AG09309 (cell line): ENCODE data around the gene RAB1B.

Experiments used
- DNase-seq: peaks from one replicate; pipeline ENCODE4 v3.0.0-alpha.2; 2010; ENCODE audit warnings: low read depth
- H3K4me3 ChIP-seq: 2 replicates; pipeline ENCODE4 v1.5.1; 2011; ENCODE audit warnings: mild to moderate bottlenecking, low read depth, low read length, moderate library complexity; ENCODE audit not compliant: control insufficient read depth
- TF ChIP-seq, protein P1 (sequence below): IDR thresholded peaks from 2 replicates; pipeline ENCODE4 v1.5.1; 2011; ENCODE audit warnings: mild to moderate bottlenecking, low read depth, low read length, inconsistent platforms; ENCODE audit not compliant: insufficient read depth, control insufficient read depth; ENCODE audit errors: missing control alignments

The RAB1B gene

DNA sequence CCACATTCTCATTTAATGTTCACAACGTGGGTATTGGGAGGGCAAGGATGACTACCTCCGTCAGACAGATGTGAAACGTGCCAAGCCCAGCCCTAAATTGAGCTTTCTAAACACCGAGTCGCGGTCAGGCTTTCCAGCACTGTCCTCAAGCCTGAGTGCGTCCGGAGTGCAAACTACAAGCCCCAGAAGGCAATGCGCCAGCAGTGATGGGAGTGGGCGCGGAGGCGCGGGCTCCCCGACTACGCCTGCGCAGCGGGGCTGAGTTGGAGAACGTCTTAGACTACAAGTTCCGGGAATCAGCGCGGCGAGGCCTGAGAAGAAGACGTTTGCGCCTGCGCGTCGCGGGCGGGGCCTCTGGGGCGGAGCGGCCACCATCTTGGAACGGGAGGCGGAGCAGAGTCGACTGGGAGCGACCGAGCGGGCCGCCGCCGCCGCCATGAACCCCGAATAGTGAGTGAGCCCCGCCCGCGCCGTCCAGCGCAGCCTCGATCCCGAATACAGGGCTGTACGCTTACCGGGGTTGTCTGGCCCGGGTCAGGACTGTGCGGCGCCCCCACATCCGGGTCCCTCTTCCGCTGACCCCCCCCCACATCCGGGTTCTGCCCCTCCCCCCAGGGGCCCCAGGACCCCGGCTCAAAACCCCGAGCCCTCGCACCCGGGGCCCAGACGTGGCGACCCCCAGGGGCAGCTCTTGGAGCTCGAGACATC is at the start of gene RAB1B:
Gene RAB1B (plus strand): TSS at position 396 of the 708 bp plus-strand sequence. CDS start 41 bp downstream, at position 437.
- peak; percentile 96 for DNase-seq
- H3K4me3 ChIP-seq: peak within 1 kb of the TSS; percentile 88
- TF ChIP-seq, protein P1, sequence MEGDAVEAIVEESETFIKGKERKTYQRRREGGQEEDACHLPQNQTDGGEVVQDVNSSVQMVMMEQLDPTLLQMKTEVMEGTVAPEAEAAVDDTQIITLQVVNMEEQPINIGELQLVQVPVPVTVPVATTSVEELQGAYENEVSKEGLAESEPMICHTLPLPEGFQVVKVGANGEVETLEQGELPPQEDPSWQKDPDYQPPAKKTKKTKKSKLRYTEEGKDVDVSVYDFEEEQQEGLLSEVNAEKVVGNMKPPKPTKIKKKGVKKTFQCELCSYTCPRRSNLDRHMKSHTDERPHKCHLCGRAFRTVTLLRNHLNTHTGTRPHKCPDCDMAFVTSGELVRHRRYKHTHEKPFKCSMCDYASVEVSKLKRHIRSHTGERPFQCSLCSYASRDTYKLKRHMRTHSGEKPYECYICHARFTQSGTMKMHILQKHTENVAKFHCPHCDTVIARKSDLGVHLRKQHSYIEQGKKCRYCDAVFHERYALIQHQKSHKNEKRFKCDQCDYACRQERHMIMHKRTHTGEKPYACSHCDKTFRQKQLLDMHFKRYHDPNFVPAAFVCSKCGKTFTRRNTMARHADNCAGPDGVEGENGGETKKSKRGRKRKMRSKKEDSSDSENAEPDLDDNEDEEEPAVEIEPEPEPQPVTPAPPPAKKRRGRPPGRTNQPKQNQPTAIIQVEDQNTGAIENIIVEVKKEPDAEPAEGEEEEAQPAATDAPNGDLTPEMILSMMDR: no peak

DNA sequence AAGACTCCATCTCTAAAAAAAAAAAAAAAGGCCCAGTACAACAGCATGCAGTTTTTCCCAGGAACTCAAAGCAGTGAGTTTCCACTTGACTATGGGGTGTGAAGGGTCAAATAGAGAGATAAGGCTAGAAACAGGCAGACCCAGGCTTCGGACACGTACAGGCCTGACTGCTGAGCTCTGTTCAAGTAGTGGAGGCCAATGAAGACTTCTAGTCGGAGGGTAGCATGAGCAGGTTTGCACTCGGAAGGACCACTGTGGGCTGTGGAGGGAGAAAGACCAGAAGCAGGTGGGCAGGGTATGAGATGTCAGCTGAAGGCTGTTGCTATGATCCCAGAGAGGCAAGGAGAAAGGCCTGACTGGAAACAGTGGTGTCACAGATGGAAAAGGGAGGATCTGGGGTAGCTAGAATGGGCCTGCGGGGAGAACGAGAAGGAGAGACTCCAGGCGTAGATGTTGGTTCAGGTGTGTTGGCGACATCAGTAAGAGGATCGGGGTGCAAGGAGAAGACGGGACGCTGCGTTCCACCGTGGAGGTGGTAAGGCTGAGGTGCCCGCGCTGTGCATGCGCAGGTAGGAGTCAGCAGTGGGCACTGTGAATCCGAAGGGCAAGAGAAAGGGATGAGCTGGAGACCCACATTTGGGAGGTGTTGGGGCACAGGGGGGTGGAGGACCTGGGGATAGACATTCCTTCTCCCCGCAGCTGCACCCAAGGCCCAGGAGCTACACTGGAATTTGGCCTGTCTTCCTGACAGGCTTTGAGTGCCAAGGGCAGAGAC is 49.4 kb upstream of the RAB1B start:
- TF ChIP-seq, protein P1: no peak
- H3K4me3 ChIP-seq: no peak overlapping the region
- no peak for DNase-seq

DNA sequence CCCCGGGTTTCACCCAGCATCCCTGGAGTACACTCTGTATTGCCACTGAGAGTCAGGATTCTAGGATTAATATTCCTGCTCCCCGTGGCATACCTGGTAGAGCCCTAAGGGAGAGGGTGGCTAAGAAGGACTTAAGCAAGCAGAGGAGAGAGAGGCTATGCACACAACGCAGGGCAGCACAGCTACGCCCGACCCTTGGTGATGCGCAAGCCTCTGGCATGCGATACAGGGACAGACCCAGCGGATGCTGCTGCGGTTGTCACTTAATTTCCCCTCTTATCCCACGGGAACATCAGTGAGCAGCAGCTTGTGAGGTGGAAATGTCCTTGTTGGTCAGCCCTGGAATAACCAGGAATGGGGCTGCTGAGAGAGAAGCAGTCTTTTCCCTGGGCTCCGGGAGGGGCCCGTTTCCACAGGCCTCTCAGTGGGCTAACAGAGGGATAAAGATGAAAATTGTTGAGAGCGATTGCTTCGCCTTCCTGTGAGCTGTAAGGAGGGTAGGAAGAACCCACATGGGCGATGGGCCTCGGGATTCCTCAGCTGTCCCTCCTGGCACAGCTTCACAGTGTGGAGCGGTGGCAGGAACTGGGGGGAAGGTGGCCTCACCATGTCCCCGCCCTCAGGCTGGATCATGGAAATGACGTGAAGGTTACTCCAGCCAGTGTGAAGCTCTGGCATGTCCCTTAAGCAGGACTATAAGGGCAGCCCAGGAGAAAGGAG is 48.4 kb upstream of the RAB1B start:
- DNase-seq: no peak
- TF ChIP-seq, protein P1: no peak
- no peak overlapping the region for H3K4me3 ChIP-seq

DNA sequence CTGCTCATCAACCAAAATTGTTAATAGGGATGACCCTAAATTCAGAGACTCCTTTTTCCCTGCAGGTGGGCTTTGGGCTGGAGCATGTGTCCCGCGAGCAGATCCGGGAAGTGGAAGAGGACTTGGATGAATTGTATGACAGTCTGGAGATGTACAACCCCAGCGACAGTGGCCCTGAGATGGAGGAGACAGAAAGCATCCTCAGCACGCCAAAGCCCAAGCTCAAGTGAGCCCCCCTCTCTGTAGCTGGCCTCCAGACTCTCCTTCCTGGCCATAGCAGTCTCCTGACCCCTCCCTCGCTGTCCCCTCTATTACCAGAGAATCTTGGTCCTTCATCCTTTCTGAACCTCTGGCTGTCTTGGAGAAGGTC is 47.9 kb upstream of the RAB1B start:
- DNase-seq: no peak
- TF ChIP-seq, protein P1: no peak
- no peak overlapping the region for H3K4me3 ChIP-seq

DNA sequence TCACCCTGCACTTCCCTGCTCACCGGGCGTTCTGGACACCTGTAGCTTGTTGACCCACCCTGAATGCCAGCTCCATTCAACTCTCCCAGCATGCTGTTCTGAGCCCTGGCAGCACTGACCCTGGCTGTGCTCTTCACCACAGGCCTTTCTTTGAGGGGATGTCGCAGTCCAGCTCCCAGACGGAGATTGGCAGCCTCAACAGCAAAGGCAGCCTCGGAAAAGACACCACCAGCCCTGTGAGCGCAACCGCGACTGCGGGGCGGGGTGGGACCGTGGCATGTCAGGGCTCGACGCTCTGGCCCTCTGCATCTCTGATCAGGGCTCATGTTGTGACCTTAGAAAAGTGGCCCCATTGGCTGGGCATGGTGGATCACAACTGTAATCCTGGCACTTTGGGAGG is 47.4 kb upstream of the RAB1B start:
- no peak overlapping the region for H3K4me3 ChIP-seq
- DNase-seq: no peak
- TF ChIP-seq, protein P1: no peak

DNA sequence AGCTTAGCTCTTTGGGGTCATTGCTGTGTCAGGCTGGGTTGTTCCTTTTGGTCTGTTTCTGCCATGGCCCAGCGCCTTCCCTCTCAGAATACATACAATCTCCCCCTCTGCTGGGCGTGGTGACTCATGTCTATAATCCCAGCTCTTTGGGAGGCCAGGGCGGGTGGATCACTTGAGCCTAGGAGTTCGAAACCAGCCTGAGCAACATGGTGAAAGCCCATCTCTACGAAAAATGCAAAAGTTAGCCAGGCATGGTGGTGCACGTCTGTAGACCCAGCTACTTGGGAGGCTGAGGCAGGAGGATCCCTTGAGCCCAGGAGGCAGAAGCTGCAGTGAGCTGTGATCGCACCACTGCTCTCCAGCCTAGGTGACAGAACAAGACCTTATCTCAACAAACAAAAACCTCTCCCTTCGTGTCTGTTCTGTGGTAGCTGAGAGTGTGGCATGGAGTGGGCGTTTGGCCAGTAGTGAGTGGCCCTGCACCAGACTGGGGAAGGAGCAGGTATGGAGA is 46.7 kb upstream of the RAB1B start:
- no peak for DNase-seq
- no peak overlapping the region for H3K4me3 ChIP-seq
- TF ChIP-seq, protein P1: no peak
